Trophoblast cell (in vitro differentiated cells and primary cell): ENCODE data around the gene PARP3.

ENCODE experiments used
- DNase-seq, 2 donors: peaks; one replicate each; pipeline ENCODE4 v3.0.0-alpha.2; 2016
- H2AFZ ChIP-seq: 2 replicates; pipeline ENCODE4 v1.6.1; 2013; ENCODE audit warnings: low read length, moderate library complexity, mild to moderate bottlenecking; ENCODE audit not compliant: insufficient read depth, poor library complexity
- H2AK5ac ChIP-seq: 2 replicates; pipeline ENCODE4 v1.6.1; 2013; ENCODE audit warnings: mild to moderate bottlenecking, low read length
- H2BK120ac ChIP-seq: 2 replicates; pipeline ENCODE4 v1.6.1; 2013; ENCODE audit warnings: low read length, mild to moderate bottlenecking, moderate library complexity; ENCODE audit not compliant: insufficient read depth, poor library complexity
- H2BK12ac ChIP-seq: 2 replicates; pipeline ENCODE4 v1.6.1; 2013; ENCODE audit warnings: mild to moderate bottlenecking, low read length, moderate library complexity
- H2BK5ac ChIP-seq: 2 replicates; pipeline ENCODE4 v1.6.1; 2013; ENCODE audit warnings: low read length, low read depth, moderate library complexity, mild to moderate bottlenecking; ENCODE audit not compliant: poor library complexity
- H3K14ac ChIP-seq: 2 replicates; pipeline ENCODE4 v1.6.1; 2013; ENCODE audit warnings: mild to moderate bottlenecking, low read length
- H3K18ac ChIP-seq: 2 replicates; pipeline ENCODE4 v1.6.1; 2013; ENCODE audit warnings: mild to moderate bottlenecking, low read length
- H3K23ac ChIP-seq: 2 replicates; pipeline ENCODE4 v1.6.1; 2013; ENCODE audit warnings: low read length
- H3K27ac ChIP-seq: 2 replicates; pipeline ENCODE4 v1.5.1; 2013; ENCODE audit warnings: low read depth, mild to moderate bottlenecking, inconsistent platforms, low read length, moderate library complexity
- H3K27me3 ChIP-seq: 2 replicates; pipeline ENCODE4 v1.6.1; 2013; ENCODE audit warnings: inconsistent platforms, mild to moderate bottlenecking, low read length, moderate library complexity; ENCODE audit not compliant: insufficient read depth
- H3K36me3 ChIP-seq, 2 experiments: 1 replicate in 1 of 2; 2 replicates in 1 of 2; pipeline ENCODE4 v1.6.1; 2013; ENCODE audit warnings: low read length in 2 of 2, mild to moderate bottlenecking in 2 of 2, moderate library complexity in 1 of 2; ENCODE audit not compliant: insufficient read depth in 2 of 2, control insufficient read depth in 1 of 2
- H3K4ac ChIP-seq: 2 replicates; pipeline ENCODE4 v1.6.1; 2013; ENCODE audit warnings: low read depth, mild to moderate bottlenecking, low read length, moderate library complexity
- H3K4me1 ChIP-seq, 2 experiments: 1 replicate in 1 of 2; 2 replicates in 1 of 2; pipeline ENCODE4 v1.6.1; 2013; ENCODE audit warnings: low read length in 2 of 2, mild to moderate bottlenecking in 2 of 2, moderate library complexity in 1 of 2; ENCODE audit not compliant: insufficient read depth in 2 of 2, control insufficient read depth in 1 of 2
- H3K4me2 ChIP-seq: 2 replicates; pipeline ENCODE4 v1.6.1; 2013; ENCODE audit warnings: inconsistent platforms, mild to moderate bottlenecking, low read length, moderate library complexity
- H3K4me3 ChIP-seq: 2 replicates; pipeline ENCODE4 v1.5.1; 2013; ENCODE audit warnings: mild to moderate bottlenecking, low read depth, low read length, inconsistent platforms
- H3K79me1 ChIP-seq: one replicate; pipeline ENCODE4 v1.6.1; 2013; ENCODE audit warnings: low read length
- H3K79me2 ChIP-seq: 2 replicates; pipeline ENCODE4 v1.6.1; 2013; ENCODE audit warnings: low read length, mild to moderate bottlenecking; ENCODE audit not compliant: control insufficient read depth, insufficient read depth, poor library complexity
- H3K9ac ChIP-seq: 2 replicates; pipeline ENCODE4 v1.6.1; 2013; ENCODE audit warnings: mild to moderate bottlenecking, low read length
- H3K9me3 ChIP-seq: 2 replicates; pipeline ENCODE4 v1.6.1; 2013; ENCODE audit warnings: low read depth, mild to moderate bottlenecking, control low read depth, inconsistent platforms, low read length; ENCODE audit not compliant: insufficient read depth
- H4K12ac ChIP-seq: 2 replicates; pipeline ENCODE4 v1.6.1; 2013; ENCODE audit warnings: low read depth, mild to moderate bottlenecking, low read length, moderate library complexity
- H4K8ac ChIP-seq: 2 replicates; pipeline ENCODE4 v1.6.1; 2013; ENCODE audit warnings: low read depth, mild to moderate bottlenecking, low read length, moderate library complexity
- H4K91ac ChIP-seq: one replicate; pipeline ENCODE4 v1.6.1; 2013; ENCODE audit warnings: low read depth, mild to moderate bottlenecking, low read length, moderate library complexity
- WGBS: extraction: QIAGEN DNeasy Blood & Tissue Kit; methylation state at CpG from one replicate; pipeline ENCODE4 v1.1.7; 2013; ENCODE audit warnings: missing lambda C conversion rate; ENCODE audit not compliant: insufficient read length, insufficient coverage; ENCODE audit errors: extremely low coverage; 5-methylcytosine and 5-hydroxymethylcytosine counted together

The PARP3 gene

GRCh38 chr3:51966016-51966415 is 23.9 kb downstream of the PARP3 start:
- no peaks in the 10 kb centered on the region for H3K27me3 ChIP-seq
- no peak overlapping the region for H3K14ac ChIP-seq
- H3K9me3 ChIP-seq, result no peaks in the 10 kb centered on the region
- peak overlapping the region; percentile 31 for H2AK5ac ChIP-seq
- peaks cover 13 to 23% of the 10 kb centered on the region in 2 experiments for H3K4me1 ChIP-seq
- H3K9ac ChIP-seq, result no peak overlapping the region
- H4K12ac ChIP-seq, result no peak overlapping the region
- no peak overlapping the region for H3K23ac ChIP-seq
- peaks cover 0 to 2% of the 10 kb centered on the region in 2 experiments for H3K36me3 ChIP-seq
- H4K91ac ChIP-seq, result no peak overlapping the region
- no peak overlapping the region for H3K4me3 ChIP-seq
- peaks cover 10% of the 10 kb centered on the region for H3K79me2 ChIP-seq
- no peak overlapping the region for H2BK120ac ChIP-seq
- no CpG with 5 or more reads among the region's 2 CpGs for WGBS
- no peak overlapping the region for H3K4ac ChIP-seq
- no peak overlapping the region for H3K27ac ChIP-seq
- H2BK12ac ChIP-seq, result no peak overlapping the region
- peaks cover 13% of the 10 kb centered on the region for H3K79me1 ChIP-seq
- H3K18ac ChIP-seq, result no peak overlapping the region
- H3K4me2 ChIP-seq, result no peak overlapping the region
- H2AFZ ChIP-seq, result peak overlapping the region; percentile 5
- H2BK5ac ChIP-seq, result no peak overlapping the region
- no peak for DNase-seq
- H4K8ac ChIP-seq, result no peak overlapping the region

- peak overlapping the region; percentile 89 for H3K14ac ChIP-seq
- peak overlapping the region; percentile 66 for H3K4me3 ChIP-seq
- H3K4me2 ChIP-seq, result peak overlapping the region; percentile 62
- no peak overlapping the region for H4K12ac ChIP-seq
- no peaks in the 10 kb centered on the region for H3K27me3 ChIP-seq
- H2AFZ ChIP-seq, result no peak overlapping the region
- peak overlapping the region; percentile 60 for H3K18ac ChIP-seq
- peak overlapping the region; percentile 83 for H4K8ac ChIP-seq
- H3K79me2 ChIP-seq, result peaks cover 10% of the 10 kb centered on the region
- H3K9ac ChIP-seq, result no peak overlapping the region
- H2AK5ac ChIP-seq, result peak overlapping the region; percentile 83
- H2BK5ac ChIP-seq, result no peak overlapping the region
- H2BK12ac ChIP-seq, result no peak overlapping the region
- peak overlapping the region; percentile 19 for H3K4ac ChIP-seq
- no peak overlapping the region for H3K27ac ChIP-seq
- H4K91ac ChIP-seq, result peak overlapping the region; percentile 85
- H3K4me1 ChIP-seq, result peaks cover 13 to 23% of the 10 kb centered on the region in 2 experiments
- peaks cover 13% of the 10 kb centered on the region for H3K79me1 ChIP-seq
- H3K9me3 ChIP-seq, result no peaks in the 10 kb centered on the region
- peaks cover 0 to 2% of the 10 kb centered on the region in 2 experiments for H3K36me3 ChIP-seq
- H2BK120ac ChIP-seq, result no peak overlapping the region
- no CpG with 5 or more reads among the region's 5 CpGs for WGBS
- H3K23ac ChIP-seq, result no peak overlapping the region
- DNase-seq, result no peak
Observed at GRCh38 chr3:51966486-51966885, 24.3 kb downstream of the PARP3 start.

GRCh38 chr3:51966922-51967383 is 24.8 kb downstream of the PARP3 start:
- Histone ChIP-seq H4K91ac (peak overlapping the region; percentile 85), H3K27ac (peak overlapping the region; percentile 56), H3K79me2 (peaks cover 10% of the 10 kb centered on the region), H2AK5ac (peak overlapping the region; percentile 83), H3K9ac (peak overlapping the region; percentile 0), H2AFZ (peak overlapping the region; percentile 79), H3K4ac (peak overlapping the region; percentile 19), H3K18ac (peak overlapping the region; percentile 60), H4K8ac (peak overlapping the region; percentile 83), H3K14ac (peak overlapping the region; percentile 89), H2BK12ac (peak overlapping the region; percentile 38), H3K9me3 (no peaks in the 10 kb centered on the region), H2BK120ac (peak overlapping the region; percentile 74), H4K12ac (peak overlapping the region; percentile 85), H2BK5ac (peak overlapping the region; percentile 10), H3K36me3 (peaks cover 0 to 2% of the 10 kb centered on the region in 2 experiments), H3K79me1 (peaks cover 13% of the 10 kb centered on the region), H3K23ac (no peak overlapping the region), H3K27me3 (no peaks in the 10 kb centered on the region), H3K4me3 (peak overlapping the region; percentile 66), H3K4me2 (peak overlapping the region; percentile 62), H3K4me1 (peaks cover 13 to 23% of the 10 kb centered on the region in 2 experiments)
- DNase-seq, result no peak
- no CpG with 5 or more reads among the region's 33 CpGs for WGBS

- Histone ChIP-seq H3K27me3 (no peaks in the 10 kb centered on the region), H3K4me2 (peak within 1 kb of the TSS; percentile 85), H3K18ac (peak within 1 kb of the TSS; percentile 99), H3K9me3 (no peaks in the 10 kb centered on the region), H3K4me1 (peaks cover 13 to 23% of the 10 kb centered on the region in 2 experiments), H3K14ac (peak within 1 kb of the TSS; percentile 100), H3K36me3 (peaks cover 0 to 2% of the 10 kb centered on the region in 2 experiments), H3K23ac (no peak within 1 kb of the TSS), H3K4me3 (peak within 1 kb of the TSS; percentile 75), H3K4ac (peak within 1 kb of the TSS; percentile 87), H3K79me2 (peaks cover 10% of the 10 kb centered on the region), H2BK5ac (peak within 1 kb of the TSS; percentile 92), H3K9ac (peak within 1 kb of the TSS; percentile 75), H2BK120ac (peak within 1 kb of the TSS; percentile 98), H3K79me1 (peaks cover 13% of the 10 kb centered on the region), H4K8ac (peak within 1 kb of the TSS; percentile 98), H2AFZ (peak within 1 kb of the TSS; percentile 93), H3K27ac (peak within 1 kb of the TSS; percentile 80), H4K91ac (peak within 1 kb of the TSS; percentile 98), H2BK12ac (peak within 1 kb of the TSS; percentile 80), H4K12ac (peak within 1 kb of the TSS; percentile 98), H2AK5ac (peak within 1 kb of the TSS; percentile 94)
- no CpG with 5 or more reads among the region's 90 CpGs for WGBS
- DNase-seq, result peak; percentile 51 to 70
Observed at GRCh38 chr3:51967384-51968169, 25.4 kb downstream of the PARP3 start, which contains the start of gene PCBP4. TSS of gene PCBP4 (minus strand) at chr3:51967454. CDS start at chr3:51961240, 6,214 bp downstream.
